ENCODE results near the gene GINM1. TPM values are rescaled to one million over a fixed set of nuclear protein-coding genes. Genes with fewer than 3 reads are reported as not detected.

The GINM1 gene
- total and polyA plus RNA-seq, 2 of the 8 experiments (the other 6 are each of a cell fraction or from before 2014, with no cell fraction given): 5.1 to 21.6 TPM

GRCh38 chr6:149600508-149600907 lies 34.3 kb downstream of the GINM1 start:
- no peaks in the 10 kb centered on the region; the same call in 1 of the 2 replicates for H3K23me2 ChIP-seq (ENCODE audit: low read depth, low read length)
- H3K4me1 ChIP-seq (replicated peaks in 1 of 4; ENCODE audit: control insufficient read depth in 3 of 4, insufficient read depth in 4 of 4, low read length in 3 of 4): no peaks in the 10 kb centered on the region
- H2BK12ac ChIP-seq (ENCODE audit: low read depth, low read length): no peak overlapping the region
- H2BK20ac ChIP-seq (ENCODE audit: low read length): no peak overlapping the region
- no peak overlapping the region for H4K8ac ChIP-seq (ENCODE audit: extremely low read depth, insufficient read depth, low read length)
- H3K79me2 ChIP-seq (ENCODE audit: control insufficient read depth in 1 of 2, insufficient read depth in 2 of 2, low read length in 2 of 2): no peaks in the 10 kb centered on the region
- H3K4ac ChIP-seq (replicated peaks; ENCODE audit: insufficient read length, low read depth, low read length): no peak overlapping the region
- no peak overlapping the region for H2BK120ac ChIP-seq (replicated peaks; ENCODE audit: low read depth, low read length)
- H3K4me3 ChIP-seq (ENCODE audit: extremely low read depth in 1 of 4, insufficient read depth in 2 of 4, low read depth in 3 of 4, low read length in 4 of 4): no peak overlapping the region
- no peaks in the 10 kb centered on the region for H4K20me1 ChIP-seq (replicated peaks in 1 of 2; ENCODE audit: control insufficient read depth in 1 of 2, insufficient read depth in 2 of 2, low read length in 2 of 2)
- H3K18ac ChIP-seq (ENCODE audit: extremely low read depth, low read length): no peak overlapping the region
- peaks cover 2 to 15% (median 5%) of the 10 kb centered on the region in 4 experiments; a peak in 4 of 8 replicates for H3K36me3 ChIP-seq (ENCODE audit: control insufficient read depth in 2 of 4, insufficient read depth in 4 of 4, low read length in 3 of 4)
- H3K9me3 ChIP-seq (ENCODE audit: insufficient read depth in 2 of 2, low read depth in 1 of 2, low read length in 1 of 2): no peaks in the 10 kb centered on the region
- H2AFZ ChIP-seq (ENCODE audit: low read length): no peak overlapping the region
- H2BK15ac ChIP-seq (ENCODE audit: low read length): no peak overlapping the region
- 90% methylated on average over 4 of the region's 4 CpGs; no CpG with 5 or more reads in 1 of the 2 experiments for WGBS, 2 experiments (ENCODE audit: extremely low coverage in 1 of 2, insufficient coverage in 1 of 2, insufficient read length in 1 of 2, insufficient replicate concordance in 2 of 2, low coverage in 1 of 2, low lambda C conversion rate in 2 of 2, missing lambda C conversion rate in 1 of 2)
- H3K23ac ChIP-seq (ENCODE audit: insufficient read length): no peak overlapping the region
- POLR2A ChIA-PET (ENCODE audit: partially characterized antibody): no interaction called here
- FAIRE-seq (no peak), DNase-seq (ENCODE audit: low read depth in 1 of 2, low spot score in 2 of 2) (no peak)
- no peak overlapping the region for H3K27ac ChIP-seq (ENCODE audit: low read depth, low read length)
- no peaks in the 10 kb centered on the region for H3K27me3 ChIP-seq (replicated peaks in 1 of 4; ENCODE audit: control insufficient read depth in 3 of 4, extremely low read depth in 1 of 4, insufficient read depth in 3 of 4, low read length in 3 of 4)
- no peak overlapping the region for H3K9ac ChIP-seq (replicated peaks in 1 of 4; ENCODE audit: extremely low read depth in 1 of 4, low read depth in 3 of 4, low read length in 3 of 4)
- no peak overlapping the region for H4K5ac ChIP-seq (ENCODE audit: insufficient read length, low read depth, low read length)
- no peak overlapping the region for H3K4me2 ChIP-seq (ENCODE audit: insufficient read depth in 1 of 2, low read depth in 2 of 2, low read length in 2 of 2)
- H3K79me1 ChIP-seq (ENCODE audit: low read depth, low read length): no peaks in the 10 kb centered on the region
- no peak overlapping the region for H2BK5ac ChIP-seq (ENCODE audit: low read depth, low read length)
- no peak overlapping the region for H3K56ac ChIP-seq (replicated peaks; ENCODE audit: insufficient read length, low read depth, low read length)
- no peak overlapping the region for H4K91ac ChIP-seq (replicated peaks; ENCODE audit: insufficient read length, low read length)
- no peak overlapping the region for H3K14ac ChIP-seq (ENCODE audit: insufficient read length)
- CTCF ChIA-PET (ENCODE audit: partially characterized antibody): interaction anchor here (0.6 to 1.7 kb wide), 3 partner anchors 17 to 123 kb away, joined by 3 to 6 read pairs (median 3); no protein-coding TSS in a partner anchor
- H2AK5ac ChIP-seq (ENCODE audit: low read depth, low read length): no peak overlapping the region
- no peak for TF ChIP-seq BRCA1 (IDR thresholded peaks at IDR 0.05; ENCODE audit: low read depth, low read length)
- TF ChIP-seq CTCF (IDR thresholded peaks at IDR 0.05; ENCODE audit: control extremely low read depth in 1 of 3, insufficient read depth in 1 of 3, low read depth in 1 of 3, low read length in 3 of 3): no peak
- no peak for TF ChIP-seq POU5F1 (IDR thresholded peaks at IDR 0.05; ENCODE audit: low read depth, low read length)
- no peak for TF ChIP-seq SP1 (IDR thresholded peaks at IDR 0.05; ENCODE audit: low read depth, low read length)
- TF ChIP-seq, protein P1, sequence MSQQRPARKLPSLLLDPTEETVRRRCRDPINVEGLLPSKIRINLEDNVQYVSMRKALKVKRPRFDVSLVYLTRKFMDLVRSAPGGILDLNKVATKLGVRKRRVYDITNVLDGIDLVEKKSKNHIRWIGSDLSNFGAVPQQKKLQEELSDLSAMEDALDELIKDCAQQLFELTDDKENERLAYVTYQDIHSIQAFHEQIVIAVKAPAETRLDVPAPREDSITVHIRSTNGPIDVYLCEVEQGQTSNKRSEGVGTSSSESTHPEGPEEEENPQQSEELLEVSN (IDR thresholded peaks at IDR 0.05): no peak
- TF ChIP-seq BACH1 (IDR thresholded peaks at IDR 0.05; ENCODE audit: low read length): no peak
- TF ChIP-seq, protein P2, sequence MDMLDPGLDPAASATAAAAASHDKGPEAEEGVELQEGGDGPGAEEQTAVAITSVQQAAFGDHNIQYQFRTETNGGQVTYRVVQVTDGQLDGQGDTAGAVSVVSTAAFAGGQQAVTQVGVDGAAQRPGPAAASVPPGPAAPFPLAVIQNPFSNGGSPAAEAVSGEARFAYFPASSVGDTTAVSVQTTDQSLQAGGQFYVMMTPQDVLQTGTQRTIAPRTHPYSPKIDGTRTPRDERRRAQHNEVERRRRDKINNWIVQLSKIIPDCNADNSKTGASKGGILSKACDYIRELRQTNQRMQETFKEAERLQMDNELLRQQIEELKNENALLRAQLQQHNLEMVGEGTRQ (IDR thresholded peaks at IDR 0.05; ENCODE audit: low read length): no peak
- TF ChIP-seq, protein P3, sequence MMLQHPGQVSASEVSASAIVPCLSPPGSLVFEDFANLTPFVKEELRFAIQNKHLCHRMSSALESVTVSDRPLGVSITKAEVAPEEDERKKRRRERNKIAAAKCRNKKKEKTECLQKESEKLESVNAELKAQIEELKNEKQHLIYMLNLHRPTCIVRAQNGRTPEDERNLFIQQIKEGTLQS (IDR thresholded peaks at IDR 0.05; ENCODE audit: insufficient read depth, low read depth, low read length): no peak
- no peak for TF ChIP-seq NRF1 (IDR thresholded peaks at IDR 0.05; ENCODE audit: low read depth, low read length)

Measured in H1 (cell line).